Hepatocyte (in vitro differentiated cells): Measurements from ENCODE around the gene FAM9A. TPM values are rescaled to one million over a fixed set of nuclear protein-coding genes. Genes with fewer than 3 reads are reported as not detected.

Source experiments
- DNase-seq: peaks from one replicate; pipeline ENCODE4 v3.0.0-alpha.2; 2016; ENCODE audit warnings: low spot score
- H2AFZ ChIP-seq: fragments of 200-600 bp; sonication (generic); 2 replicates; pipeline ENCODE4 v1.6.0; 2016; ENCODE audit warnings: antibody characterized with exemption, mild to moderate bottlenecking
- H3K27ac ChIP-seq: fragments of 200-600 bp; sonication (generic); 2 replicates; pipeline ENCODE4 v1.5.1; 2016; ENCODE audit warnings: mild to moderate bottlenecking
- H3K27me3 ChIP-seq: fragments of 200-600 bp; sonication (generic); 2 replicates; pipeline ENCODE4 v1.6.1; 2016
- H3K36me3 ChIP-seq: fragments of 200-600 bp; sonication (generic); replicated peaks from 2 replicates; pipeline ENCODE4 v1.5.1; 2016; ENCODE audit warnings: low read depth; ENCODE audit not compliant: insufficient read depth
- H3K4me1 ChIP-seq: fragments of 200-600 bp; sonication (generic); 2 replicates; pipeline ENCODE4 v1.5.1; 2016; ENCODE audit warnings: mild to moderate bottlenecking, moderate library complexity; ENCODE audit not compliant: insufficient read depth
- H3K4me2 ChIP-seq: fragments of 200-600 bp; sonication (generic); 2 replicates; pipeline ENCODE4 v1.6.0; 2016
- H3K4me3 ChIP-seq: fragments of 200-600 bp; sonication (generic); 2 replicates; pipeline ENCODE4 v1.5.1; 2016; ENCODE audit warnings: mild to moderate bottlenecking
- H3K79me2 ChIP-seq: fragments of 200-600 bp; sonication (generic); 2 replicates; pipeline ENCODE4 v1.6.0; 2017; ENCODE audit warnings: mild to moderate bottlenecking
- H3K9me2 ChIP-seq: fragments of 200-600 bp; sonication (generic); replicated peaks from 2 replicates; pipeline ENCODE4 v1.6.0; 2017; ENCODE audit warnings: mild to moderate bottlenecking; ENCODE audit not compliant: insufficient read depth
- H3K9me3 ChIP-seq: fragments of 200-600 bp; sonication (generic); 2 replicates; pipeline ENCODE4 v1.5.1; 2016; ENCODE audit warnings: low read depth, mild to moderate bottlenecking
- H4K20me1 ChIP-seq: fragments of 200-600 bp; sonication (generic); 2 replicates; pipeline ENCODE4 v1.6.0; 2016; ENCODE audit warnings: mild to moderate bottlenecking; ENCODE audit not compliant: insufficient read depth, poor library complexity, severe bottlenecking
- EZH2 ChIP-seq: fragments of 200-600 bp; sonication (generic); IDR thresholded peaks from 2 replicates; pipeline ENCODE4 v1.6.1; 2016; ENCODE audit warnings: antibody characterized with exemption, mild to moderate bottlenecking, borderline replicate concordance
- EZH2phosphoT487 ChIP-seq: fragments of 200-600 bp; sonication (generic); IDR thresholded peaks from one replicate; pipeline ENCODE4 v1.6.1; 2018; ENCODE audit warnings: antibody characterized with exemption, mild to moderate bottlenecking, low read depth, moderate library complexity; ENCODE audit not compliant: unreplicated experiment, severe bottlenecking
- WGBS: methylation state at CpG from one replicate; pipeline ENCODE4 v1.1.6; 2016; ENCODE audit warnings: low lambda C conversion rate; ENCODE audit errors: missing lambda C conversion rate; 5-methylcytosine and 5-hydroxymethylcytosine counted together
- polyA plus RNA-seq: library from polyadenylated mRNA; unstranded; fragments of >200 nt; fragmentation: Nextera tagmentation; extraction: Ambion mirVana; gene quantifications from 2 replicates; pipeline ENCODE4 v1.2.1, GENCODE V29; 2016
- total RNA-seq: library from RNA; depleted of rRNA; stranded (reverse); fragments of >200 nt; gene quantifications from 2 replicates; pipeline ENCODE4 v1.2.3, GENCODE V29; 2014
- TF ChIP-seq, protein P1 (sequence below): fragments of 200-600 bp; sonication (generic); IDR thresholded peaks from 2 replicates; pipeline ENCODE4 v1.5.1; 2016; ENCODE audit warnings: antibody characterized with exemption, mild to moderate bottlenecking; ENCODE audit not compliant: poor library complexity

FAM9A gene
- total and polyA plus RNA-seq, 2 experiments from 2014 or later = not detected

- Histone ChIP-seq H3K27ac (no peak overlapping the region), H3K27me3 (no peaks in the 10 kb centered on the region), H3K4me2 (no peak overlapping the region), H3K79me2 (no peaks in the 10 kb centered on the region), H4K20me1 (no peaks in the 10 kb centered on the region), H3K36me3 (no peaks in the 10 kb centered on the region), H2AFZ (no peak overlapping the region), H3K4me1 (no peaks in the 10 kb centered on the region), H3K4me3 (no peak overlapping the region), H3K9me2 (no peaks in the 10 kb centered on the region), H3K9me3 (no peaks in the 10 kb centered on the region)
- no peak for DNase-seq
- TF ChIP-seq EZH2phosphoT487 = no peak
- TF ChIP-seq EZH2 = no peak
- TF ChIP-seq, protein P1, sequence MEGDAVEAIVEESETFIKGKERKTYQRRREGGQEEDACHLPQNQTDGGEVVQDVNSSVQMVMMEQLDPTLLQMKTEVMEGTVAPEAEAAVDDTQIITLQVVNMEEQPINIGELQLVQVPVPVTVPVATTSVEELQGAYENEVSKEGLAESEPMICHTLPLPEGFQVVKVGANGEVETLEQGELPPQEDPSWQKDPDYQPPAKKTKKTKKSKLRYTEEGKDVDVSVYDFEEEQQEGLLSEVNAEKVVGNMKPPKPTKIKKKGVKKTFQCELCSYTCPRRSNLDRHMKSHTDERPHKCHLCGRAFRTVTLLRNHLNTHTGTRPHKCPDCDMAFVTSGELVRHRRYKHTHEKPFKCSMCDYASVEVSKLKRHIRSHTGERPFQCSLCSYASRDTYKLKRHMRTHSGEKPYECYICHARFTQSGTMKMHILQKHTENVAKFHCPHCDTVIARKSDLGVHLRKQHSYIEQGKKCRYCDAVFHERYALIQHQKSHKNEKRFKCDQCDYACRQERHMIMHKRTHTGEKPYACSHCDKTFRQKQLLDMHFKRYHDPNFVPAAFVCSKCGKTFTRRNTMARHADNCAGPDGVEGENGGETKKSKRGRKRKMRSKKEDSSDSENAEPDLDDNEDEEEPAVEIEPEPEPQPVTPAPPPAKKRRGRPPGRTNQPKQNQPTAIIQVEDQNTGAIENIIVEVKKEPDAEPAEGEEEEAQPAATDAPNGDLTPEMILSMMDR = no peak
- 60% methylated on average over 4 of the region's 4 CpGs for WGBS
Measured at GRCh38 chrX:8832582-8833378, 31.6 kb upstream of the FAM9A start.

DNA sequence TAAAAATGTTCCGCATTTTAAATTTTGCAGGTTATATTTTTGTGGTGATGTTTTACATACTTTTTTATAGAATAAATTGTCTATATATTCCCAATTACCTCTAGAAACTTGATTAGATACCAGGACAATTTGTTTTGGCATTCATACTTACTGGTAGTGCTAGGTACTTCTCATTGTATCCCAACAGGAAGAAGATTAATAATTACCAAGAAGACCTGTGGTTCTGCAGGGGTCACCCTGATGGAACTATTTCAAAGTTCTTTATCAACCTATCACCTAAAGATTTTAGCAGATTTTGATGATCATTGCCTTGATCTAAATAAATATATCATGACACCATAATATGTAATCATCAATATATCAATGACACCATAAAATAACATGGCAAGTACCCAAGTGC lies 22.5 kb upstream of the FAM9A start:
- 88% methylated on average over 1 of the region's 1 CpG for WGBS

GRCh38 chrX:8822002-8822401 lies 20.8 kb upstream of the FAM9A start:
- Histone ChIP-seq H3K9me3 (no peaks in the 10 kb centered on the region), H3K79me2 (no peaks in the 10 kb centered on the region), H4K20me1 (no peaks in the 10 kb centered on the region), H3K4me3 (no peak overlapping the region), H3K9me2 (no peaks in the 10 kb centered on the region), H3K4me1 (no peaks in the 10 kb centered on the region), H3K4me2 (no peak overlapping the region), H2AFZ (no peak overlapping the region), H3K36me3 (no peaks in the 10 kb centered on the region), H3K27me3 (no peaks in the 10 kb centered on the region), H3K27ac (no peak overlapping the region)
- DNase-seq = no peak
- TF ChIP-seq EZH2 (no peak), EZH2phosphoT487 (no peak)
- TF ChIP-seq, protein P1 = no peak
- 71% methylated on average over 6 of the region's 6 CpGs for WGBS

More for the DNA sequence above, 22.5 kb upstream of the FAM9A start:
- TF ChIP-seq, protein P1 = no peak
- TF ChIP-seq EZH2phosphoT487 = no peak
- TF ChIP-seq EZH2 = no peak
- no peaks in the 10 kb centered on the region for H3K36me3 ChIP-seq
- no peak for DNase-seq
- H3K79me2 ChIP-seq = no peaks in the 10 kb centered on the region
- no peak overlapping the region for H3K27ac ChIP-seq
- H3K27me3 ChIP-seq = no peaks in the 10 kb centered on the region
- H3K9me3 ChIP-seq = no peaks in the 10 kb centered on the region
- no peaks in the 10 kb centered on the region for H3K9me2 ChIP-seq
- H3K4me2 ChIP-seq = no peak overlapping the region
- H2AFZ ChIP-seq = no peak overlapping the region
- no peaks in the 10 kb centered on the region for H3K4me1 ChIP-seq
- H4K20me1 ChIP-seq = no peaks in the 10 kb centered on the region
- H3K4me3 ChIP-seq = no peak overlapping the region
